ENCODE results near the gene EMD. TPM values are rescaled to one million over a fixed set of nuclear protein-coding genes. Genes with fewer than 3 reads are reported as not detected.
"Not testable (repeated sequence)": the region's sequence is repeated elsewhere in the genome, so short reads cannot be mapped to it uniquely, and the experiment has no call there.

The EMD gene
- 10 to 100 TPM; 41.0 to 58.6 (median 50.6) TPM for total RNA-seq

DNA sequence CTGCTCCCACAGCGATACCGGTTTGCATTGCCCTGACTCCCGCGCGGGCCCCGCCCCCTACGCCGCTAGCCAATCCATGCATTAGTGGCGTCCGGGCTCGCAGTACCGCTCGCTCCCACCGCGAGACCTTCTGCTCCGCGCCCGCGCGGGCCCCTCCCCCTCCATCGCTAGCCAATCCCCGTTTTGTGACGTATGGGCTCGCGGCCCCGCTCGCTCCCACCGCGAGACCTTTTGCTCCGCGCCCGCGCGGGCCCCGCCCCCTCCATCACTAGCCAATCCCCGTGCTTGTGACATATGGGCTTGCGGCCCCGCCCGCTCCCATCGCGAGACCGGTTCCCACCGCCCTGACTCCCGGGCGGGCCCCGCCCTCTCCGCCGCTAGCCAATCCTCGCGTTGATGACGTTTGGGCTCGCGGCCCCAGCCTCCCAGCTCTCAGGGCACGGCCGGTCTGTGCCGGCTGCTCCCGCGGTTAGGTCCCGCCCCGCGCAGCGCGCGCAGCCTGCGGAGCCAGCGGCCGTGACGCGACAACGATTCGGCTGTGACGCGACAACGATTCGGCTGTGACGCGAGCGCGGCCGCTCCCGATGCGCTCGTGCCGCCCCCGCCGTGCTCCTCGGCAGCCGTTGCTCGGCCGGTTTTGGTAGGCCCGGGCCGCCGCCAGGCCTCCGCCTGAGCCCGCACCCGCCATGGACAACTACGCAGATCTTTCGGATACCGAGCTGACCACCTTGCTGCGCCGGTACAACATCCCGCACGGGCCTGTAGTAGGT lies at the start of gene EMD:
Gene EMD (plus strand): TSS at position 497 of the 770 bp plus-strand sequence. CDS start 190 bp downstream, at position 687.
- peaks cover 0 to 5% of the 10 kb centered on the region in 2 donors for H3K36me3 ChIP-seq
- TF ChIP-seq POLR2A (IDR thresholded peaks at IDR 0.05) (peak; percentile 89 to 91), EP300 (IDR thresholded peaks at IDR 0.05) (peak; percentile 24), POLR2AphosphoS5 (IDR thresholded peaks at IDR 0.05) (peak; percentile 85)
- TF ChIP-seq, protein P1, sequence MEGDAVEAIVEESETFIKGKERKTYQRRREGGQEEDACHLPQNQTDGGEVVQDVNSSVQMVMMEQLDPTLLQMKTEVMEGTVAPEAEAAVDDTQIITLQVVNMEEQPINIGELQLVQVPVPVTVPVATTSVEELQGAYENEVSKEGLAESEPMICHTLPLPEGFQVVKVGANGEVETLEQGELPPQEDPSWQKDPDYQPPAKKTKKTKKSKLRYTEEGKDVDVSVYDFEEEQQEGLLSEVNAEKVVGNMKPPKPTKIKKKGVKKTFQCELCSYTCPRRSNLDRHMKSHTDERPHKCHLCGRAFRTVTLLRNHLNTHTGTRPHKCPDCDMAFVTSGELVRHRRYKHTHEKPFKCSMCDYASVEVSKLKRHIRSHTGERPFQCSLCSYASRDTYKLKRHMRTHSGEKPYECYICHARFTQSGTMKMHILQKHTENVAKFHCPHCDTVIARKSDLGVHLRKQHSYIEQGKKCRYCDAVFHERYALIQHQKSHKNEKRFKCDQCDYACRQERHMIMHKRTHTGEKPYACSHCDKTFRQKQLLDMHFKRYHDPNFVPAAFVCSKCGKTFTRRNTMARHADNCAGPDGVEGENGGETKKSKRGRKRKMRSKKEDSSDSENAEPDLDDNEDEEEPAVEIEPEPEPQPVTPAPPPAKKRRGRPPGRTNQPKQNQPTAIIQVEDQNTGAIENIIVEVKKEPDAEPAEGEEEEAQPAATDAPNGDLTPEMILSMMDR (IDR thresholded peaks at IDR 0.05) = peak in 1 of 4 experiments; percentile 45
- H3K4me3 ChIP-seq = peak within 1 kb of the TSS; percentile 81 to 98
- H3K27ac ChIP-seq = peak within 1 kb of the TSS; percentile 97 to 100 (median 98)
- peaks cover 0 to 53% (median 8%) of the 10 kb centered on the region in 3 donors for H3K4me1 ChIP-seq
- peak; percentile 86 for ATAC-seq
- H3K27me3 ChIP-seq = no peaks in the 10 kb centered on the region
- no peaks in the 10 kb centered on the region for H3K9me3 ChIP-seq
- WGBS, 2 donors (ENCODE audit: low coverage in 1 of 2) = no CpG with 5 or more reads among the region's 103 CpGs

DNA sequence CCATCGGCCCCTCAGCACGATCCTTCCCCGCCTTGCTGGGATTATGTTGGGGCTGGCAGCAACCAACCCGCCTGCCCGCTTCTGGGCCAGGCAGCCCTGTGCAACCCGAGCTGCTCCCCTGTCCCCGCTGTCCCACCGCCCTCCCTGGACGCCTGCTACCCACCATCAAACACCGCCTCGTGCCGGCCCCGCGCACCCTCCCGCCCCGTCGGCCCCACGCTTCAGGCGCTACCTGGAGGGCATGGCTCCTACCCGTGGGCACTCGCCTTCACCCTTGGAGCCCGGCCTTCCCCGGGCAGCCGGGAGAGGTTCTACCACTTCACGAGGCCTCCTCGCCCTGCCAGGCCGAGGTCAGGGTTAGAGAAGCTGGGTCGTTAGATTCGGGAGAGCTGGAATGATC lies 46.5 kb upstream of the EMD start:
- ATAC-seq = no peak
- Histone ChIP-seq H3K27me3 (no peaks in the 10 kb centered on the region), H3K9me3 (no peaks in the 10 kb centered on the region), H3K4me1 (no peaks in the 10 kb centered on the region), H3K27ac (no peak overlapping the region), H3K4me3 (no peak overlapping the region), H3K36me3 (no peaks in the 10 kb centered on the region)
- WGBS, 2 donors (ENCODE audit: low coverage in 1 of 2) = no CpG with 5 or more reads among the region's 29 CpGs
- no peak for TF ChIP-seq POLR2AphosphoS5 (IDR thresholded peaks at IDR 0.05)
- no peak for TF ChIP-seq EP300 (IDR thresholded peaks at IDR 0.05)
- no peak for TF ChIP-seq POLR2A (IDR thresholded peaks at IDR 0.05)
- TF ChIP-seq, protein P1 (IDR thresholded peaks at IDR 0.05) = no peak

DNA sequence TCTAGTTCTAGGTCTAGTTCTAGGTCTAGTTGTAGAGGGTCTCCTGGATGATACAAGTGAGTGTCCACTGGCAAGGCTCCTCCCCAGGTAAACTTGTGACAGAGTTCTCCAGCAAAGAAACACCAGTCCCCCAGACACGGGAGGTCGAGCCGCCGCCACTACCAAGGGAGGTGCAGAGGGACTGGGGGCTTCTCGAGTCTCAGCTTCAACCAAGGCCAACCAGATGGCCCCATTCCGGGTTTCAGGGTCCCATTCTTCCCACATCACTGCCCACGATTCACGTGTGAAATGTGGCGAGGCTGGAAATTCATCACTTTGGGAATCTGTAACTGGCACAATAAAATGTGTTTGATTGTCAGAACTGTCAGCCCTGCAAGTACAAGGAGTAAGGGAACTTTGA lies 46.0 kb upstream of the EMD start:
- Histone ChIP-seq H3K27me3 (no peaks in the 10 kb centered on the region), H3K4me3 (no peak overlapping the region), H3K27ac (no peak overlapping the region), H3K36me3 (no peaks in the 10 kb centered on the region), H3K9me3 (no peaks in the 10 kb centered on the region), H3K4me1 (no peaks in the 10 kb centered on the region)
- whole genome bisulfite sequencing, 2 donors (ENCODE audit: low coverage in 1 of 2) = no CpG with 5 or more reads among the region's 9 CpGs
- TF ChIP-seq, protein P1 (IDR thresholded peaks at IDR 0.05) = no peak
- no peak for TF ChIP-seq POLR2A (IDR thresholded peaks at IDR 0.05)
- TF ChIP-seq EP300 (IDR thresholded peaks at IDR 0.05) = no peak
- no peak for TF ChIP-seq POLR2AphosphoS5 (IDR thresholded peaks at IDR 0.05)
- no peak for ATAC-seq

DNA sequence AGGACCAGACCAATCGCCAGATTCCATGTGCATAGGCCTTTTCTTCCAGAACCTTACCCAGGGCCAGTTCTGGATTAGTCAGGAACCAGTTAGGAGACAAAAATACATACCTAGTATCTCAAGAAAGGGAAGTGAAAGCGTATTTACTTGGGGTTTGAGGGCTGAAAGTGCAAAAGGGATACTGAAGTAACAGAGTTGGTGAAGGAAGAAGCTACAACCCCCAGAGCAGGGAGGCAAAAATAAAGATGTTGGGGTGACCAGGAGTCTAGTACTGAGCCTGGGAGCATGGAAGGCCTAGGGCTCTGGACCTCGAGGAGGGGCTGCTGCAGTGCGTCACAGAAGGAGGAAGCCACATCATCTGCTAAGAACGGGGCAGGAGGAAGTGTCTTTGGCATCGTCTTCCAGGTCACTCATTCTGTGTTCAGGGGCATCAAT lies 45.2 kb upstream of the EMD start:
- Histone ChIP-seq H3K27me3 (no peaks in the 10 kb centered on the region), H3K27ac (no peak overlapping the region), H3K9me3 (no peaks in the 10 kb centered on the region), H3K36me3 (no peaks in the 10 kb centered on the region), H3K4me1 (no peaks in the 10 kb centered on the region), H3K4me3 (no peak overlapping the region)
- TF ChIP-seq POLR2A (IDR thresholded peaks at IDR 0.05) = no peak
- no peak for TF ChIP-seq POLR2AphosphoS5 (IDR thresholded peaks at IDR 0.05)
- TF ChIP-seq, protein P1 (IDR thresholded peaks at IDR 0.05) = no peak
- TF ChIP-seq EP300 (IDR thresholded peaks at IDR 0.05) = no peak
- ATAC-seq = no peak
- 72 to 90% methylated on average over 3 to 4 of the region's 6 CpGs for WGBS, 2 donors (ENCODE audit: low coverage in 1 of 2)

DNA sequence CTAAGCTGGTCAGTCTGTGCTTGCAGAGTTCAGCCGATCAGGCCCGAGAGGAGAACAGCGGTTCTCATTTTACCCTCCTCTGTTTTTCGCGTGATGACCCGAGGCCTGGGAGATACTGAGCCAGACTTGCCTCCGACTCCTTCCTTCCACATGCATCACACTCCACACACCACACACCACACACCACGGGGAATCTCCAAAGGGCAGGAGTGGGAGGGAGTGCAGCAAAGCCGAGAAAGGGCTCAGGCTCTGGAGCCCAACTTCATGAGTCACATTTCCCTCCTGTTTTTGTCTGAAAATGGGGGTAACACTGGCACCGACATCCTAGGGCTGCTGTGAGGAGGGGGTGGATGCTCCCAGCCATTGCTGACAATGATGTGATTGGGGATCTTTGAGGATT lies 44.6 kb upstream of the EMD start:
- H3K9me3 ChIP-seq = no peaks in the 10 kb centered on the region
- H3K27me3 ChIP-seq = no peaks in the 10 kb centered on the region
- 58% methylated on average over 2 of the region's 10 CpGs; no CpG with 5 or more reads in 1 of the 2 donors for WGBS, 2 donors (ENCODE audit: low coverage in 1 of 2)
- H3K4me3 ChIP-seq = no peak overlapping the region
- ATAC-seq = no peak
- H3K4me1 ChIP-seq = no peaks in the 10 kb centered on the region
- no peaks in the 10 kb centered on the region for H3K36me3 ChIP-seq
- no peak overlapping the region for H3K27ac ChIP-seq
- no peak for TF ChIP-seq POLR2A (IDR thresholded peaks at IDR 0.05)
- TF ChIP-seq, protein P1 (IDR thresholded peaks at IDR 0.05) = no peak
- no peak for TF ChIP-seq EP300 (IDR thresholded peaks at IDR 0.05)
- TF ChIP-seq POLR2AphosphoS5 (IDR thresholded peaks at IDR 0.05) = no peak

DNA sequence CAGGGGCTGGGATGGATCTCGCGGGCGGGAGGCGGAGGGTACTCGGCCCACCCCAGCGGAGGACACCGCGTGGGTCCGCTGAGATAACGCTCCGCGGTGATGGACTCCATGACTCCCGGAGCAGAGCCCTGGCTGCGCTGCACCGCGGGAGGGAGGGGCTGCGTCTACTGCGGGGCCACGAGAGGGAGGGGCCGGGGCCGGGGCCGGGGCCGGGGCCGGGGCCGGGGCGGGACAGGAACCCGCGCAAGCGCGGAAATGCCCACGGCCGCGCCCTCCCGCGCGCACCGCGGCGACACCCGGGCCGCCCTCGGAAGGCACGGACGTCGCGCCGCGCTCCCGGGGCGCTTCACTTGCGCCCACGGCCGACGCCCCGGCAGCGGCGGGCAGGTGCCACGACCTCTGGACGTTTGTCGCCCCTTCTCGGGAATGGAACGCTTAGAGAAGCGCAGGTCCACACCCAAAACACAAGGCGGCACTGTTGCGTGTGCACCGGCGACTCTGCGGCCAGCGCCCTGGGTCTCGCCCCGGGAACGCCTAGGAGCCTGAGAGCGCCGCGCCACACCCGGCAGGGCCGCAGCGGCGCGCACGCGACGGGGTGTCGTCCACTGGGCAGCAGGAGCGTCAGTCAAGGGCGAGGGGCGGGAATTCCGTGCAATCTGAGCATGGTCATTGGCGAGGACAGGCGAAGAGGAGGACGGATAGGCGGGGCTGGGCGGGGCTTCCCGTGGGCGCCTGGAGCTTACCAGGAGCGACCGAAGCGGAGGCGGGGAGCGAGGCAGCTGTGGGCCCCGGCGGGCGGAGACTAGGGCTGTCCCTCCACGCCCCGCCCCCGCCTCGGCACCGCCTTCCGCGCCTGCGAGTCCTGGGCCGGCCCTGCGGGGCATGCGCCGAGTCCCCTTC lies 37.4 kb upstream of the EMD start:
- H3K27me3 ChIP-seq, H3K9me3 ChIP-seq, H3K4me1 ChIP-seq, H3K4me3 ChIP-seq, H3K36me3 ChIP-seq: not testable (repeated sequence)
- peak overlapping the region in 1 of 4 donors; percentile 77 for H3K27ac ChIP-seq
- peak; percentile 89 for ATAC-seq
- no CpG with 5 or more reads among the region's 115 CpGs for WGBS, 2 donors (ENCODE audit: low coverage in 1 of 2)

DNA sequence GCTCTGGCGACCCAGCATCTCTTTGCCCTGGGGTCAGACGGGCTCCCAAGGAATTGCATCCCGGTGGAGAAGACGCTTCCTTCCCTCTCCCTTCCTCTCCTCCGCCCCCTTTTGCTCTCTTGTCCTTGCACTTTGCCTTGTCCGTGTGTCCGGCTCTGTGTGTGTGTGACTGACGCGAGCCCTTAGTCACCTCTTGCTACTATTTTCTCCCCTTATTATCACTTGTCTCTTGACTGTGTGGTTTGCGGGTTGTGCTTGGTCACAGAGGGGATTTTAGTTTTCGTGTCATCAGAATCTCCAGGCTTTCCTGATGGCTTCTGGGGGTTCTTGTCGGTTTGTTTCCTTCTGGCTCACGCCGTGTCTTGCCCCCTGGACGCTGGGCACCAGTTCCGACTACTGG lies 36.0 kb upstream of the EMD start:
- not testable (repeated sequence) for H3K27me3 ChIP-seq, H3K4me3 ChIP-seq, ATAC-seq, H3K9me3 ChIP-seq, H3K4me1 ChIP-seq, H3K27ac ChIP-seq, H3K36me3 ChIP-seq
- no CpG with 5 or more reads among the region's 16 CpGs for WGBS, 2 donors (ENCODE audit: low coverage in 1 of 2)
